ENCODE data around the gene HPS4.
A peak's percentile ranks its signal among the peaks of the same experiment; 100 is the strongest.

The HPS4 gene

DNA sequence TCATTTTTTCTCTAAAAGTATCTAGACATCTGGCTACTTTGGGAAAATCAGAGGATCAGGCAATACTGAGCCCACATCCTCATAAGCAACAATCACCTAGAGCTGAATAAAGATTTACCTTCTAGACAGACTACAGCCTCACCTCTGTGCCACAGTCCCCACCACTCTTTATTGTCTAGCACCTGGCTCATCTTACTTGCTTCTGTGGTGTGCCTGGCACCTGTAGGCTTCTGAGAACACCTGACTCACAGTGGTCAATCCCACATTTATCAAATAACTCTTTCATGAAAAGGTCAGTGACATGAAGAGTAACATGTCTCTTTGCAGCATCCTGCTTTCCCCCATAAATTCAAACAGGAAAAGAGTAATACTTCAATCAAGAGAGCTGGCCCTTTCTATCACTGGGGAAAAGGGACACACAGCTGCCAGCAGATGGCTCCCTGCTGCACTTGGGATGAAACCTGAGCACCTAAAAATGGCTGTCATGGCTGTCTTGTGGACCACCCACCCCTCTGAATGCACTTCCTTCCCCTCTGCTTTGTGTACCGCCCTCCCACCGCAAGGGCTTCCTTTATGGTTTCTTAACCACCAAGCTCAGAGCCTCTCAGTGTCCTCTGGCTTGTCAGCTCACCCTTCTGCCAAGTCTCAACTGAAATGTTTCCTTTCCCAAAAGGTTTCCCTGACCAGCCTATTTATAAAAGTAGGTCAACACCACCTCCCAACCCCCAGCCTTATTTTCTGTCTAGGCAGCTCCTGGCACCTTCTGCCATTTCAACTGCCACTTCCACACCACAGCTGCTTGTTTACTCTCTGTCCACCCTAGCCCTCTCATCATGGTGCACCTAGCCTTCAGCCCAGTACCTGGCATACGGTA, 19.3 kb upstream of the HPS4 start:
- peaks cover 83% of the 10 kb centered on the region for H3K36me3 ChIP-seq
- H3K4me3 ChIP-seq (ENCODE audit: low read depth, low read length) = no peak overlapping the region
- no peaks in the 10 kb centered on the region for H3K4me1 ChIP-seq
- TF ChIP-seq CTCF (IDR thresholded peaks at IDR 0.05; ENCODE audit: low read depth, low read length) = peak; percentile 78
- H3K27me3 ChIP-seq = no peaks in the 10 kb centered on the region
- DNase-seq = peak; percentile 54
- H3K9me3 ChIP-seq = no peaks in the 10 kb centered on the region

GRCh38 chr22:26501996-26502395, 18.4 kb upstream of the HPS4 start:
- no peak for TF ChIP-seq CTCF (IDR thresholded peaks at IDR 0.05; ENCODE audit: low read depth, low read length)
- Histone ChIP-seq H3K9me3 (no peaks in the 10 kb centered on the region), H3K27me3 (no peaks in the 10 kb centered on the region), H3K36me3 (peaks cover 86% of the 10 kb centered on the region), H3K4me3 (ENCODE audit: low read depth, low read length) (no peak overlapping the region), H3K4me1 (no peaks in the 10 kb centered on the region)
- DNase-seq = no peak

DNA sequence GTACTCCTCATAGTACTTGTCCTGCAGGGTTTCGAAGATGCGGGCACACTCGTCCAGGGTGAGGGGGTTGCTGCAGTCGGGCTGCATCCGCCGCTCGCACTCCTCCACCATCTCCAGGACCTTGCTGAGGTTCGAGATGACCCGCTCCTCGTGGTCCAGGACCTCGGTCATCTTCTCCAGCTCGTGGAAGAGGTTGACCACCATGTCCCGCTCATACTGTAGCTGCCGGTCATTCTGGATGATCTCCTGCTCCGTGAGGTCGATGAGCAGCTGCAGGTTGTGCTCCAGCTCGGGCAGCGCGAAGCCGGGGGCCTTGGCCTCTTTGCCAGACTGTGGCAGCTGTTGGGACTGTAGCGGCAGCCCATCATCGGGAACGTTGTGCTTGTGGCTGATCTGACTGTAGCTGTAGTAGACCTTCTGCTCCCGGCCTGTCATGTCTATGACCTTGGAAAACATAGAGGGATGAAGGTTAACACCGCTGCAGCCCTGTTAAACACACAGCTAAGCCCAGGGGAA, 15.7 kb upstream of the HPS4 start:
- Histone ChIP-seq H3K36me3 (peaks cover 84% of the 10 kb centered on the region), H3K4me1 (no peaks in the 10 kb centered on the region), H3K27me3 (no peaks in the 10 kb centered on the region), H3K4me3 (ENCODE audit: low read depth, low read length) (no peak overlapping the region), H3K9me3 (no peaks in the 10 kb centered on the region)
- DNase-seq = no peak
- no peak for TF ChIP-seq CTCF (IDR thresholded peaks at IDR 0.05; ENCODE audit: low read depth, low read length)

DNA sequence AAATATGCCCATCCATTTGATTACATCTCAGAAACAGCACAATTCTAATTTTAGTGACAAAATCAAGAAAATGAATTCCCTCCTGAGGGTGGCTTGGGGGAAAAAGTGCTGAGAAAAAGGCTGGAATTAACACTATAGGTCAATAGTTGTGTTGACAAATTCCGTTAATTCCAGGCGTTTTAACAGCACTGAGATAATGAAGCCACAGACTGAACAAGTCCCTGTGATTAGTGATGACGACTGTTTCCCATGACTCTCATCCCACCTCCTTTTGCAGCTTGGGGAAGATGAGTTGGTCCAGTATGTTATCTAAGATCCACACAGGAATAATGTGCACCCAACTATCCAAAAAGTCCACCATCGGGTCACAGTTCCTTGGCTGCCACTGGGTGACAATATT, 12.9 kb upstream of the HPS4 start:
- no peak for TF ChIP-seq CTCF (IDR thresholded peaks at IDR 0.05; ENCODE audit: low read depth, low read length)
- DNase-seq = no peak
- H3K27me3 ChIP-seq = no peaks in the 10 kb centered on the region
- no peaks in the 10 kb centered on the region for H3K4me1 ChIP-seq
- peaks cover 86% of the 10 kb centered on the region for H3K36me3 ChIP-seq
- no peaks in the 10 kb centered on the region for H3K9me3 ChIP-seq
- H3K4me3 ChIP-seq (ENCODE audit: low read depth, low read length) = no peak overlapping the region

GRCh38 chr22:26494506-26494905, 10.9 kb upstream of the HPS4 start:
- Histone ChIP-seq H3K36me3 (peaks cover 85% of the 10 kb centered on the region), H3K4me1 (no peaks in the 10 kb centered on the region), H3K9me3 (no peaks in the 10 kb centered on the region), H3K27me3 (no peaks in the 10 kb centered on the region), H3K4me3 (ENCODE audit: low read depth, low read length) (no peak overlapping the region)
- no peak for TF ChIP-seq CTCF (IDR thresholded peaks at IDR 0.05; ENCODE audit: low read depth, low read length)
- no peak for DNase-seq

- Histone ChIP-seq H3K4me1 (no peaks in the 10 kb centered on the region), H3K4me3 (ENCODE audit: low read depth, low read length) (no peak overlapping the region), H3K27me3 (no peaks in the 10 kb centered on the region), H3K36me3 (peaks cover 91% of the 10 kb centered on the region), H3K9me3 (no peaks in the 10 kb centered on the region)
- TF ChIP-seq CTCF (IDR thresholded peaks at IDR 0.05; ENCODE audit: low read depth, low read length) = no peak
- DNase-seq = no peak
These were observed 8.6 kb upstream of the HPS4 start for GRCh38 chr22:26492220-26492619.

Measured in BE2C (cell line).